Spleen (tissue), 11 donors: Measurements from ENCODE around the gene GRK5. TPM values are rescaled to one million over a fixed set of nuclear protein-coding genes. Genes with fewer than 3 reads are reported as not detected.

ENCODE experiments used
- DNase-seq: peaks from one replicate; pipeline ENCODE4 v3.0.0-alpha.2; 2020
- H3K27ac ChIP-seq, 8 donors: fragments of 200-600 bp; sonication (generic) in 7 of 8; 1 replicate in 4 of 8; 2 replicates in 4 of 8; pipeline versions ENCODE4 v1.5.0 to v1.8.0; 2016 to 2021; ENCODE audit warnings: inconsistent platforms in 4 of 8, mild to moderate bottlenecking in 4 of 8, moderate library complexity in 1 of 8
- H3K27me3 ChIP-seq, 7 donors: fragments of 200-600 bp; sonication (generic) in 6 of 7; replicated peaks in 1 of 7; 1 replicate in 4 of 7; 2 replicates in 3 of 7; pipeline versions ENCODE4 v1.5.0 to v1.8.0; 2016 to 2021; ENCODE audit warnings: inconsistent platforms in 3 of 7, mild to moderate bottlenecking in 1 of 7
- H3K36me3 ChIP-seq, 6 donors: fragments of 200-600 bp; sonication (generic) in 5 of 6; 1 replicate in 4 of 6; 2 replicates in 2 of 6; pipeline versions ENCODE4 v1.5.0 to v1.8.0; 2016 to 2021; ENCODE audit warnings: inconsistent platforms in 2 of 6
- H3K4me1 ChIP-seq, 6 donors: fragments of 200-600 bp; sonication (generic) in 5 of 6; 1 replicate in 3 of 6; 2 replicates in 3 of 6; pipeline versions ENCODE4 v1.5.0 to v1.8.0; 2016 to 2021; ENCODE audit warnings: inconsistent platforms in 3 of 6
- H3K4me3 ChIP-seq, 8 donors: fragments of 200-600 bp; sonication (generic) in 7 of 8; 1 replicate in 4 of 8; 2 replicates in 4 of 8; pipeline versions ENCODE4 v1.5.0 to v1.8.0; 2016 to 2021; ENCODE audit warnings: inconsistent platforms in 4 of 8, mild to moderate bottlenecking in 4 of 8, moderate library complexity in 2 of 8
- H3K9me3 ChIP-seq, 8 donors: fragments of 200-600 bp; sonication (generic) in 7 of 8; 1 replicate in 4 of 8; 2 replicates in 4 of 8; pipeline versions ENCODE4 v1.5.0 to v1.8.0; 2016 to 2021; ENCODE audit warnings: inconsistent platforms in 4 of 8
- CTCF ChIP-seq, 11 experiments: fragments of 200-600 bp in 7 of 11; fragments of 450-650 bp in 4 of 11; sonication (generic) in 4 of 11; IDR thresholded peaks in 8 of 11; conservative IDR thresholded peaks in 3 of 11; 1 replicate in 7 of 11; 2 replicates in 4 of 11; pipeline versions ENCODE4 v1.4.0 to v1.8.0; 2016 to 2021; ENCODE audit warnings: antibody characterized with exemption in 11 of 11, inconsistent platforms in 4 of 11, mild to moderate bottlenecking in 1 of 11
- POLR2A ChIP-seq, 3 donors: fragments of 450-650 bp; IDR thresholded peaks; one replicate each; pipeline ENCODE4 v1.5.1; 2017; ENCODE audit warnings: antibody characterized with exemption in 3 of 3, mild to moderate bottlenecking in 1 of 3
- POLR2AphosphoS5 ChIP-seq, 3 donors: sonication (generic); formaldehyde crosslinking; IDR thresholded peaks; one replicate each; pipeline ENCODE4 v1.5.1; 2017; ENCODE audit warnings: antibody characterized with exemption in 3 of 3
- WGBS, 5 donors: extraction: QIAGEN DNeasy Blood & Tissue Kit in 3 of 5; methylation state at CpG; one replicate each; pipeline versions ENCODE4 v1.1.5 to v1.1.7; 2013 to 2018; 5-methylcytosine and 5-hydroxymethylcytosine counted together
- intact Hi-C: fragments of 100-400 bp; cut with DNase I; formaldehyde crosslinking; loops from one replicate; pipeline ENCODE4 v1.15.0; 2023; ENCODE audit warnings: low total_unique reads
- polyA plus RNA-seq, 3 donors: library from polyadenylated mRNA; stranded (reverse); fragments of 200-250 nt; gene quantifications; one replicate each; pipeline ENCODE4 v1.2.1, GENCODE V29; 2013
- total RNA-seq, 7 donors: library from RNA; depleted of rRNA in 3 of 7; stranded (reverse); fragments of >200 nt in 3 of 7; fragmentation: NEBNext Ultra II Directional in 4 of 7; extraction: Animal tissue kit (Norgen Biotek cat#: 25700) in 4 of 7; gene quantifications; one replicate each; pipeline versions ENCODE4 v1.1.0 to v1.2.1, GENCODE V29; 2016 to 2021
- donor health status: healthy with polysubstance abuse.
- donor health status: DM: no; HTN: no; CAD: no; lungs with moderate emphysema.
- donor health status: DM: no; HTN: no; CAD: no.
- donor health status: Bipolar disorder and iron deficiency.
- donor health status: healthy.
- donor health status: DM: no; HTN: no; CAD: no.
- donor health status: DM: yes; HTN: yes; CAD: no.

GRK5 gene
- total and polyA plus RNA-seq, 10 donors = 15.5 to 85.2 (median 52.1) TPM

GRCh38 chr10:119357412-119358151 is 150.2 kb downstream of the GRK5 start:
- Histone ChIP-seq H3K9me3 (peaks cover 4 to 23% (median 13%) of the 10 kb centered on the region in 8 donors), H3K4me3 (no peak overlapping the region), H3K27me3 (no peaks in the 10 kb centered on the region), H3K27ac (peak overlapping the region in 1 of 8 donors; percentile 11), H3K4me1 (peaks cover 0 to 55% (median 29%) of the 10 kb centered on the region in 6 donors), H3K36me3 (peaks cover 0 to 17% (median 0%) of the 10 kb centered on the region in 6 donors)
- TF ChIP-seq POLR2A (IDR thresholded peaks at IDR 0.05) = no peak
- WGBS, 5 donors = 93 to 98% (median 94%) methylated on average over 9 to 14 of the region's 14 CpGs
- peak; percentile 65 for DNase-seq
- intact Hi-C loops = no loop called here

- WGBS, 5 donors = 83 to 94% (median 90%) methylated on average over 6 of the region's 6 CpGs
- H3K4me3 ChIP-seq = no peak overlapping the region
- DNase-seq = no peak
- peaks cover 0 to 57% (median 30%) of the 10 kb centered on the region in 6 donors for H3K4me1 ChIP-seq
- peaks cover 4 to 23% (median 13%) of the 10 kb centered on the region in 8 donors for H3K9me3 ChIP-seq
- peak overlapping the region in 2 of 8 donors; percentile 11 to 63 for H3K27ac ChIP-seq
- TF ChIP-seq CTCF (IDR thresholded peaks at IDR 0.05 in 8 of 11, conservative IDR thresholded peaks at IDR 0.05 in 3 of 11) (no peak), POLR2A (IDR thresholded peaks at IDR 0.05) (no peak), POLR2AphosphoS5 (IDR thresholded peaks at IDR 0.05) (no peak)
- no peaks in the 10 kb centered on the region for H3K27me3 ChIP-seq
- intact Hi-C loops = no loop called here
- H3K36me3 ChIP-seq = peaks cover 0 to 14% (median 0%) of the 10 kb centered on the region in 6 donors
Observed at GRCh38 chr10:119358152-119358512, 150.8 kb downstream of the GRK5 start.

- peak overlapping the region in 2 of 8 donors; percentile 11 to 63 for H3K27ac ChIP-seq
- peaks cover 0 to 57% (median 30%) of the 10 kb centered on the region in 6 donors for H3K4me1 ChIP-seq
- TF ChIP-seq CTCF (IDR thresholded peaks at IDR 0.05 in 8 of 11, conservative IDR thresholded peaks at IDR 0.05 in 3 of 11) = no peak
- TF ChIP-seq POLR2AphosphoS5 (IDR thresholded peaks at IDR 0.05) = no peak
- TF ChIP-seq POLR2A (IDR thresholded peaks at IDR 0.05) = no peak
- H3K9me3 ChIP-seq = peaks cover 4 to 23% (median 13%) of the 10 kb centered on the region in 8 donors
- H3K36me3 ChIP-seq = peaks cover 0 to 14% (median 0%) of the 10 kb centered on the region in 6 donors
- H3K4me3 ChIP-seq = no peak overlapping the region
- DNase-seq = no peak
- 79 to 97% (median 84%) methylated on average over 2 of the region's 2 CpGs for WGBS, 5 donors
- H3K27me3 ChIP-seq = no peaks in the 10 kb centered on the region
- intact Hi-C loops = no loop called here
Observed at GRCh38 chr10:119358567-119358966, 151.2 kb downstream of the GRK5 start.

GRCh38 chr10:119359025-119359424 is 151.7 kb downstream of the GRK5 start:
- peak overlapping the region in 2 of 8 donors; percentile 63 to 64 for H3K27ac ChIP-seq
- no peak overlapping the region for H3K4me3 ChIP-seq
- peaks cover 4 to 23% (median 13%) of the 10 kb centered on the region in 8 donors for H3K9me3 ChIP-seq
- H3K36me3 ChIP-seq = peaks cover 0 to 14% (median 0%) of the 10 kb centered on the region in 6 donors
- WGBS, 5 donors = 94 to 97% (median 96%) methylated on average over 3 to 4 of the region's 4 CpGs
- intact Hi-C loops = no loop called here
- H3K4me1 ChIP-seq = peaks cover 0 to 57% (median 30%) of the 10 kb centered on the region in 6 donors
- TF ChIP-seq POLR2AphosphoS5 (IDR thresholded peaks at IDR 0.05) (no peak), CTCF (IDR thresholded peaks at IDR 0.05 in 8 of 11, conservative IDR thresholded peaks at IDR 0.05 in 3 of 11) (no peak), POLR2A (IDR thresholded peaks at IDR 0.05) (no peak)
- DNase-seq = no peak
- no peaks in the 10 kb centered on the region for H3K27me3 ChIP-seq
